A549 (cell line): ENCODE data around the gene TOX2.

Source experiments
- CEBPB ChIP-seq, 2 experiments: fragments of >200 bp in 1 of 2; sonication (Bioruptor Twin) in 1 of 2; formaldehyde crosslinking in 1 of 2; IDR thresholded peaks; 2 replicates each; pipeline ENCODE4 v1.6.1; 2012 to 2016
- CTCF ChIP-seq: fragments of >200 bp; sonication (Bioruptor Twin); formaldehyde crosslinking; IDR thresholded peaks from 3 replicates; pipeline ENCODE4 v1.5.1; 2016

GRCh38 chr20:43992885-43993284, 78.2 kb downstream of the TOX2 start:
- no peak for TF ChIP-seq CTCF
- no peak for TF ChIP-seq CEBPB (IDR thresholded peaks at IDR 0.05)
